Raji (cell line): ENCODE data around the gene IL5.

ENCODE experiments used
- POLR2A ChIP-seq: IDR thresholded peaks from 2 replicates; pipeline ENCODE4 v1.6.1; 2011; ENCODE audit warnings: low read depth, low read length, control low read depth; ENCODE audit not compliant: insufficient read depth

The IL5 gene

DNA sequence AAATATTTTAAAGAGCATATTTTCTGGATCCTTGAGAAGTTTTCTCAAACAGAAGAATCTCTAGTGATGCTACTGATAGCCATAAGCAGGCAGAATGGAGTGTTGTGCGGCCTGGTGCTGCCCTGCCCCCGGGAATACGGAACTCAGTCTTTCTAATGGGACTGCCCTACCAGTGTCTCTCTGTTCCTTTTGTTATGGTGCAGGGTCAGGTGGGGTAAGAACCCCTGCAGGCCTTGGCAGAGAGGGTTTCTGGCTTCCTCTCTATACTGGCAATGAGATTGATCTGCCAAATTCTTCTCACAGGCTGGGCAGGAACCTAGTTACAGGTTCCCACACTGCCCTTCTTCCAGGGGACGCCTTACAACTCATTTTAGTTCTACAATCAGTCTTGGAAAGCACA lies 2.6 kb downstream of the IL5 start:
- TF ChIP-seq POLR2A = no peak

DNA sequence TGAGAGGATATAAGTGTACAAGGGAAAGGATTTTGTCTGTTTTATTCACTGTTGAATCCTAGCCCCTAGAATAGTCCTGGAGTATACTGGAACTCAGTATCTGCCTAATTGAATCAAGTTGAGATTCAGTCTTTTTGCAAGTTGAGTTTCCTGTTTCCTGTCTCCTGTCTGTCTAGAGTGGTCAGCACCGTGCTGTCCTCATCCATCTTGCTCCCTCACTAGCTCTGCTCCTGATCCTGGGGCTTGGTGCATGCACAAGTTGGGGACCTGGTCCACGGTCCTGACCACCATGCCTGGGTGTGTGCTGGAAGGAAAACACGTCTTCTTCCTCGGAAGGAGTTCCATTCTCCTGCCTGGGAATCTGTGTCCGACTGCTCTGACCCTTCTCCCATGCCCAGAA lies 3.2 kb downstream of the IL5 start:
- no peak for TF ChIP-seq POLR2A

DNA sequence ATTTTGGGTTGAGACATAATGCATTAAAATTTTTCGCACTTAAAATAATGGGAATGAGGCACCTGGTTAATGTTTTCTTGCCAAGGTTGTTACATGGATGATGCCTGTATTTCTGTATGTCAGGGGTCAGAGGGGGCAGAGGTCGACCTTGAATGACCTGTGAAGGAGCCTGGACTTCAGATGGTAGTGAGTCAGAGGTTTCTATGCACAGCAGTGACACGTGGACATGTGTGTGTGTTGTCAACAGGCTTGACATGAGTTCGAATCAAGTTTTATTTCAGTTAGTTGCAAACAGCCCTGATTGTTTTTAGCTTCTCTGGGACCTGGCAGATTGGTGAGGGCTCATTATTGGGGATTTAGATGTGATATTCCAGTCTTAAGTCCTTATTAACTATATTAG lies 3.6 kb downstream of the IL5 start:
- no peak for TF ChIP-seq POLR2A

DNA sequence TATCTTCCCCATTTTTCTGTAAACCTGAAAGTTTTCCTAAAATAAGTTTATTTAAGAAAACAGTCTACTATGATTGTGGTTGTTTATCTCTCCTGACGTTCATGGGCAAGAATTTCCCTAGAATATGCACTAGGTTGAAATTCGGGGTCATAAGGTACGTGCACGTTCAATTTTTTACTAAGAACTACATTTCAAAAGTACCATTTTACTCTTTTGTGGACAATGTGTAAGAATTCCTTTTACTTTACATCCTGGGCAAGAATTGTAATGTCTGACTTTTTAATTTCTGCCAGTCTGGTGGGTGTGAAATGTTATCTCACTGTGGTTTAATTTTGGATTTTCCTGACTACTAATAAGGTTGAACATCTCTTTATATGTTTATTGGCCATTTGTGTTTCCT lies 12.4 kb downstream of the IL5 start:
- no peak for TF ChIP-seq POLR2A

DNA sequence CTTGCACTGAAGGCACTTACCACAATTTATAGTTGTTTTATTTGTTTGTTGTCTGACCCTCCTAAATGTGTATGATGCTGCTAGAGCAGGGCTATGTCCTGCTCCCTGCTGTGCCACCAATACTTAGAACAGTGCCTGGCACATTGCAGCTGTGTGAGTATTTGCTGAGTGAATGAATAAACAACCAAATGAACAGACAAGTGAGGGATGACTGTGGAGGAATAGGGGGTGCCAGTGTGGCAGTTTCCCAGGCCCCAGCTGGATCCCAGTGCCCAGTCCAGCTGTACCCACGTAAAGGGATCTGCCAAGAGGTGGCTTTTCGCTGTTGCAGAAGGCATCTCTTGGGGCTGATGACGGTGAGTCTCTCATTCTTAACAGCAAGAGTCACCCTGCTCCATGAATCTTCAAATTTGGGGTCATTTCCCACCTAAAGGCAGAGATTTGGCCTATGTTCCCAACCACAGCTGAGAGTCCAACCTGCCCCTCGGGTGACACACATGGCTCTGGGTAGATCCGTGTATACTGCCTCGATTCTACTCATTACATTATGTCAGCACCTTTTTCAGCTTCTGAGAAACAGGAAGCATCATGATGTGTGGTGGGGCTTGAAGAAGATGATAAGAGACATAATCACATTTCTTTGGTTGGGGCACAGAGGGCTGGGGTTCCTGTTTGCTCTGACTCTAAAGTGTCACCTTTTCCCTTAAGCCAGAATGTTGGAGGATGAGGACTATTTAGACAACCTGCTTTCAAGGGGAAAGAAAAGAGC lies 14.3 kb downstream of the IL5 start:
- TF ChIP-seq POLR2A = no peak

DNA sequence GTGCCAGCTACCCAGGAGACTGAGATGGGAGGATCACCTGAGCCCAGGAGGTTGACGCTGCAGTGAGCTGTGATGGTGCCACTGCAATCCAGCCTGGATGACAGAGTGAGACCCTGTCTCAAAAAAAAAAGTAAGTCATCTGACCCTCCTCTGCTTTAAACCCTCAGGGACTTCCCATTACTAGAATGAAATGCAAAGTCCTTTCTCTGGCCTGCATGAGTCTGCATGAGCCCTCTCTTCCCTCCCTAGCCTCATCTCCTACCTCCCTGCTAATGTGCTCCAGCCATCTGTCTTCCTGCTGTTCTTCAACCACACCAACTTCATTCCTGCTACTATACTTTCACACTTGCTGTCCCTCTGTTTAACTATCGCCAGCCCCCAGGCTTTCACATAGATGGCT lies 15.3 kb downstream of the IL5 start:
- TF ChIP-seq POLR2A = no peak

DNA sequence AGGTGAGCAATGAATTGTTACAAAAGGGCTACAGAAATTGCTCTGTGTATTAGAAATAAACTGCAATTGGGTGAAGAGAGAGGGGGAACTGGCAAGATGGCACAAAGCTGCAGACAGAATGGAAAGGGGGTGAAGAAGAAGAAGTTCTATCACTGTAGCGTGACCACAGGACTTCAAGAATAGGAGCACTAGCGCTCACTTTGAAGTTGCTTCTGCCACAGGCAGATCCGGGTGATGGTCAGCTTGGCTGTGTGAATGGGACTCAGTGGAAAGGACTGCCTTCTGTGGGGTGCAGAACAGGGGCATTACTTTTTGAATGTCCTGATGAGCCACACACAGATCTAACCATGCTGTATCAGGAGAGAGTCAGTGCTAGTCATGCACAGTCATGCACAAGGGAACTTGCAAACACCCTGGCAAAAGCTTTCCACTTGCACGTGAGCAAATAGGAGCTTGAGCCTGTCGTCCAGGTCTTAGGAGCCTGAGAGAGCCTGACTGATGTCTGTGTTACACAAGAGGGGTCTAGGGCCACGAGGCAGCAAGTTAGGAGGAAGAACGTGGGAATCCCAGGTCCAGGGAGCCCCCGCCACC lies 16.3 kb downstream of the IL5 start:
- TF ChIP-seq POLR2A = no peak

DNA sequence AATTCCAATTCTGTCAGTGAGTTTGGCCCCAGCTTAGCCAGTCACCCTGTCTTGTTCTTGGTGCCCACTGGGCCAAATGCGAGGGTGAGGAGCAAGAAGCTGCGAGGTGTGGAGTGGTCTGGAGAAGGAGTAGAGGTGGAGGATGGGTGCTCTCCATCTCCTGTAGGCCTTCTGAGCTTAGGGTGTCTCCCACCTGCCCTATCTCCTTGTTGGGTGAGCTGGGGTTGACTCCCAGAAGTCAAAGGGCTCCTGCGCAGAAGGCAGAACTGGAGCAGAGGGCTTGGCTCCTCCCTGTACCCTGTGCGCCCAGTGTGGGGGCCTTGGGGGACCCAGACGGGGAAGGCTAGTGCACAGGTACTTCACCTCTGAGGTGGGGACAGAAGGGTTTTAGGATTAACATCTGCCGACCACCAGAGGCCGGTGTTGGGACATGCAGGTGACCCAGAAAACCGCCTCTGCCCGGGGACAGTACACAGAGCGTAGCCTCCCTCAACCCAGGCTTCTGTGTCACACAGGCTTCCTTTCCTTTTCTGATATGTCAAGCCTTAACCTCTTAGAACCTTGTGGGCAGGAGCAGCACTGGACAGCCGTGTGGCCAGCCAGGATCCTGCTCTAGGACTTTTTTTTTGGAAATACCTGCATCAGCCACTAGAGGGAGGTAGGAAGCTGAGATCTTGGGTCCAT lies 16.9 kb downstream of the IL5 start:
- TF ChIP-seq POLR2A = no peak

DNA sequence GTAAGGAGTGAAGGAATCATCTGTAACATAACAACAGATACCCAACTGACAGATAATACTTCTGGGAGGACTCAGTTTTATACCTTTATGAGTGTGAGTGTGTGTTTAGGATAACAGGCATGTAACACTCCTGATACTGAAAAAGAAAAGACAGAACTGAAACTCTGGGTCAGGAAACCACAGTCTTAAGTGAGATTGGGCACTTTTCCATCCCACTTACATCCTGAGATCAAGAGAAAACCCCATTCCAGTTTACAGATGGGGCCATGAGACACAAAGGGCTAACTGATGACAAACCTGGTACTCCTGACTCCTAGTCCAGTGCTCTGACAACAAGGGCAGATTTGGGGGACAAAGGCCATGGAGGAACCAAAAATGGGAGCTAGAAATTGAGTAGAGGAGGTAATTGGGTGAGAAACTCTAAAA lies 18.0 kb downstream of the IL5 start:
- TF ChIP-seq POLR2A = no peak

DNA sequence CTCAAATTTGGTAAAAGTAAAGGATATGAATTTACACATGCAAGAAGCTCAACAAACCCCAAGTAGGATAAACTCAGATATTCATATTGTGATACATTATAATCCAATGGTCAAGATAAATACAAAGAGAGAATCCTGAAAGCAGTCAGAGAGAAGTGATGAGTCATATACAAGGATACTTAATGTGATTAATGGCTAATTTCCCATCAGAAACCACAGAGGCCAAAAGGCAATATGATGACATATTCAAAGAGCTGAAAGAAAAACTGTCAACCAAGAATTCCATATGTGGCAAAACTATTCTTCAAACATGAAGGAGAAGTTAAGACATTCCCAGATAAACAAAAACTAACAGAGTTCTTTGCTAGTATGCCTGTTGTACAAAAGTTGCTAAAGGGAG lies 33.2 kb downstream of the IL5 start:
- no peak for TF ChIP-seq POLR2A

DNA sequence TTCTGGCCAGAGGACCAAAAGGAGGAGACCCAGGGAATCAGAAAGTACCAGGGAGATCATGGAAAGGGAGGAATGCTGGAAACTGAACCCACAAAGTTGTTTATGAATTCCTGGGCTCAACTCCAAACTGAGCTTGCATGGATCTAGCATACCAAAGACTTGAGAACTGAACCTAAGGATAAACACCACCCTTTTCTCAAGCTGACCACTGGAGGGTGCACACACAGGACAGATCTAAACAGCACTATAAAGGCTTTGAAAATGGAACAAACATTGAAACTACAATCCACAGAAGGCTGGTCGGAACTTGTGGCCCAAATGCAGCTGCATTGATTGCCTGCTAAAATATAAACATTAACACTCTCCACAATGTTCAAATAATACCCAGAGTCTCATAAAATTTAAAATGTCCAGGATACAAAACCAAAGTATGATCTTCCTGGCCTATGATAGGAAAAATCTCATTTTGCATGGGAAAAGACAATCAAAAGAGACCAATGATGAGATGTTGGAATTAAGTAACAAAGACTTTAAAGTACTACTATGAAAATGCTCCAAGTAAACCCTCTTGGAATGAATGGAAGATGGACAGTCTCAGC lies 37.1 kb downstream of the IL5 start:
- no peak for TF ChIP-seq POLR2A

DNA sequence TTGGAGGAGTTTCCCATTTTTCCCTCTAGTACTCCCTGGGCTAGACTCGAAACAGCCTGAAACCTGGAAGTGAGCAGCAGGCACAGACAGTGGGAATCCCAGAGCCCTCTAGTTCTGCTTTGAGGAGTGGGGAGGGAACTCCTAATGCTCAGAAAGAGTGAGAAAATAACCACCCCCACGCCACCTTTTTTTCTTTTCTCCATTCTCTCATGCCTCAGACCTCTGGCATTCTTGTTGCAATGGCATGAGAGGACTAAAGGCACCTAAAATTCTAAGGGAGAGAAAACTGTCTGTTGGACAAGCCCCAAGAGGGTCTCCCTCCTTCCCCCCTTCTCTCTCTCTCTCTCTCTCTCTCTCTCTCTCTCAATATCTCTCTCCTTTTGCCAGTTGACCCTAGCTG lies 37.7 kb downstream of the IL5 start:
- TF ChIP-seq POLR2A = no peak

DNA sequence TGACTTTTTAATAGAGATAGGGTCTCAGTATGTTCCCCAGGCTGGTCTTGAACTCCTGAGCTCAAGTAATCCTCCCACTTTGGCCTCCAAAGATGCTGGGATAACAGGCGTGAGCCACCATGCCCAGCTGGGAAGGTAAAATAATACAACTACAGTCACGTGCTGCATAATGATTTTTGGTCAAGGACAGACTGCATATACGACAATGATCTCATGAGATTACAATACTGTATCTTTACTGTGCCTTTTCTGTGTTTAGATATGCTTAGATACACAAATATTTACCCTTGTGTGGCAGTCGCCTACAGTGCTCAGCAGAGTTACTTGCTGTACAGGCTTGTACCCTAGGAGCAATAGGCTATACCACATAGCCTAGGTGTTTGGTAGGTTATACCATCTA lies 38.6 kb downstream of the IL5 start:
- TF ChIP-seq POLR2A = no peak

DNA sequence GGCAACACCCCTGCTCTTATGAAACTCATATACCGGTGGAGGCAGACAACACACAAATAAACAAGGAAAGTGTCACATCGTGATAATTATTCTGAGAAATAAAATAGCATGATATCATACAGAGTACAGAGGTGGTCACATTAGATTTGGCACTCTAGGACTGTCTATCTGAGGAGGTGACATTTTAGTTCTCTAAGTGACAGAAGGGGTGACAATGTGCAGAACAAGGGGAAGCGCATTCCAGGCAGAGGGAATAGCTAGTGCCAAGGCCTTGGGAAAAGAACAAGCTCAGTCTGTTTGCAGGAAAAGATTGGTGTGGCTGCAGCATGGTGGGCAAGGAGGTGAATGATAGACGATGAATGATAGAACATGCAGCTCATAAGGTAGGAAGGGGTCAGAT lies 40.1 kb downstream of the IL5 start:
- TF ChIP-seq POLR2A = no peak

DNA sequence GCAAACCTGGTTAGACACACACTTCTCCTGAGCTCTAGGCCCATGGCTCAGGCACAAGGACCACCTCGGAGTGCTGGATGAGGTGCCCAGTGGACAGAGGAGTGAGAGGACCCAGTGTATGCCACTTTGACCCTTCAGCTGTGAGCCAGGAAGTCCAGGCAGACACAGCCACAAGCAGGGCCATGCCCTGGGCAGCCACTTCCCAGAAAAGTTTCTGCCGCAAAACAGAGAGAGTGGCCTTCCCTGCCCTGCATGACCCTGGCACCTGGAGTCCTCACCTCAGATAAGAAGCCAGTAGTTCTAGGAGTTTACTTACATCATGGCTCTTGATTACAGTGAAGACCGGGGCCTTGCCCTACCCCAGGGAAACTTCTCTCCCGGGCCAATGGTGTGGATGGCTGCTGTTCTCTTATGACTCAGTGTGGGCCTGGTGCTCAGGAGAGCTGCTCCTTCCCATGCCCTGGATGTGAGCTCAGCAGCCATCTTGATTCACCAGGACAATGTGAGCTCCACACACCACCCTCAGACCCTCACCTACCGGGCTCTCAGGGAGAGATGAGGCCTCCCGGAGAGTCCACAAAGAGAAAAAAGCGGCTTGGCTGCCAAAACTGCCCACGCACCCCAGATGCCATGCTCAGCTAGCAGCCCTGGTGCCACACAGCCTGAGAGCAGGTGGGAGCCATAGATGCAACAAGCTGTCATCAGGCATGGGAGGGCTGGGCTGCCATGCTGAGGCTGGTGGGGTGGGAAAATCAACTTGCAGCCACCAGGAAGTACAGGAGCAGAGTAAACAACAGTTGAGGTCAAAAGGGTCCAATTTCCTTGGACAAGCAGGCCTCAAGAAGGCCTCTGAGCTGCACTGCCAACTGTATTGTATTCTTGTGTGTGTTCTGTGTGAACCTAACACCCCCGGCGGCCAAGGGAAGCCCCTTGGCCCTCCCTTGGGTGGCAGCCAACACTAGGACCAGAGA lies 41.1 kb downstream of the IL5 start:
- TF ChIP-seq POLR2A = no peak
